ENCODE data around the gene TRMT61A. TPM values are rescaled to one million over a fixed set of nuclear protein-coding genes. Genes with fewer than 3 reads are reported as not detected.

Gene TRMT61A
- total and polyA plus RNA-seq, 8 donors = 5.5 to 39.7 (median 15.9) TPM

DNA sequence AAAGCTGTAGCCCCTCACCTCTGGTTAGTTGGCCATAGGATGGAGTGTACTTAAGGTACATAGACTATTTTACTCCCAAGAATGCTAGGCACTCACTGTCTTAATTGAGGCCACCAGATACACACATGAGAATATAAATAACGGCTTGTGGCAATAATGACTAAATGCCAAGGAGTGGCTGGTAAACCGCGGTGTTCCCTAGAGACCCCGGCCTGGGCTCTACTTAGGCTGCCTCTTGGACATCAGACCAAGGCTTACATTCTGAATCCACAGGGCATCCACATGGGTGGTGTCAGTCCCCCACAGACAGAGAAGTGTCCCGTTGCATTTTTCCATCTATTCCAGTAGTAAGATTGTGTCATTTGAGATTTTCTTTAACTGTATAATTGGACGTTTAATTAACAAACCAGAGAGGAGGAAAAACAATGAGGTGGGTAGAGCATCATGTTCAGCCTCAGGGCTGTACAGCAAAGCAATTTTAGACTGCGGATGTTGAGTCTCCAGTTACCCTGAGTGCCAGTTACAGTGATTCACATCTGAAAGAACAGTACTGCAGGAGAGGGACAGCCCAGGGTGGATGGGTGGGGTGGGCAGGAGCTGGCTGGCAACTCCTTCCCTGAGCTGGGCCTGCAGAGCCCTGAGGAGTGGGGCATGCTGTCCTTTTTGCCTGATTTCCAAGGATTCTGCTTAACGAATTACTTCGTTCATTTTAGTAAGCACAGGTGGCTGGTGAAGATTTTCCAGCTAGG, 26.9 kb upstream of the TRMT61A start:
- Histone ChIP-seq H3K27me3 (no peaks in the 10 kb centered on the region), H3K9me3 (no peaks in the 10 kb centered on the region), H3K4me1 (peaks cover 0 to 12% (median 6%) of the 10 kb centered on the region in 4 donors), H3K27ac (no peak overlapping the region), H3K36me3 (peaks cover 34 to 93% (median 90%) of the 10 kb centered on the region in 4 donors), H3K4me3 (no peak overlapping the region)
- intact Hi-C loops (cut with DNase I; ENCODE audit: low total_unique reads) = no loop called here
- WGBS, 5 donors = 90 to 94% (median 92%) methylated on average over 9 of the region's 9 CpGs
- DNase-seq = no peak
- TF ChIP-seq, protein P1, sequence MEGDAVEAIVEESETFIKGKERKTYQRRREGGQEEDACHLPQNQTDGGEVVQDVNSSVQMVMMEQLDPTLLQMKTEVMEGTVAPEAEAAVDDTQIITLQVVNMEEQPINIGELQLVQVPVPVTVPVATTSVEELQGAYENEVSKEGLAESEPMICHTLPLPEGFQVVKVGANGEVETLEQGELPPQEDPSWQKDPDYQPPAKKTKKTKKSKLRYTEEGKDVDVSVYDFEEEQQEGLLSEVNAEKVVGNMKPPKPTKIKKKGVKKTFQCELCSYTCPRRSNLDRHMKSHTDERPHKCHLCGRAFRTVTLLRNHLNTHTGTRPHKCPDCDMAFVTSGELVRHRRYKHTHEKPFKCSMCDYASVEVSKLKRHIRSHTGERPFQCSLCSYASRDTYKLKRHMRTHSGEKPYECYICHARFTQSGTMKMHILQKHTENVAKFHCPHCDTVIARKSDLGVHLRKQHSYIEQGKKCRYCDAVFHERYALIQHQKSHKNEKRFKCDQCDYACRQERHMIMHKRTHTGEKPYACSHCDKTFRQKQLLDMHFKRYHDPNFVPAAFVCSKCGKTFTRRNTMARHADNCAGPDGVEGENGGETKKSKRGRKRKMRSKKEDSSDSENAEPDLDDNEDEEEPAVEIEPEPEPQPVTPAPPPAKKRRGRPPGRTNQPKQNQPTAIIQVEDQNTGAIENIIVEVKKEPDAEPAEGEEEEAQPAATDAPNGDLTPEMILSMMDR (IDR thresholded peaks at IDR 0.05) = no peak
- TF ChIP-seq EP300 (IDR thresholded peaks at IDR 0.05) (no peak), POLR2A (IDR thresholded peaks at IDR 0.05) (no peak), POLR2AphosphoS5 (IDR thresholded peaks at IDR 0.05) (no peak)

DNA sequence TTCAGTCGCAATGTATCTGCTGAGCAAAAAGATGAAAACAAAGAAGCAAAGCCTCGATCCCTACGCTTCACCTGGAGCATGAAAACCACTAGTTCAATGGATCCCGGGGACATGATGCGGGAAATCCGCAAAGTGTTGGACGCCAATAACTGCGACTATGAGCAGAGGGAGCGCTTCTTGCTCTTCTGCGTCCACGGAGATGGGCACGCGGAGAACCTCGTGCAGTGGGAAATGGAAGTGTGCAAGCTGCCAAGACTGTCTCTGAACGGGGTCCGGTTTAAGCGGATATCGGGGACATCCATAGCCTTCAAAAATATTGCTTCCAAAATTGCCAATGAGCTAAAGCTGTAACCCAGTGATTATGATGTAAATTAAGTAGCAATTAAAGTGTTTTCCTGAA, 26.1 kb upstream of the TRMT61A start:
- intact Hi-C loops (cut with DNase I; ENCODE audit: low total_unique reads) = no loop called here
- WGBS, 5 donors = 93 to 97% (median 95%) methylated on average over 18 of the region's 18 CpGs
- Histone ChIP-seq H3K27me3 (no peaks in the 10 kb centered on the region), H3K4me3 (no peak overlapping the region), H3K9me3 (no peaks in the 10 kb centered on the region), H3K36me3 (peaks cover 34 to 93% (median 91%) of the 10 kb centered on the region in 4 donors), H3K4me1 (peaks cover 0 to 12% (median 6%) of the 10 kb centered on the region in 4 donors), H3K27ac (no peak overlapping the region)
- DNase-seq = no peak
- TF ChIP-seq, protein P1 (IDR thresholded peaks at IDR 0.05) = no peak
- TF ChIP-seq POLR2AphosphoS5 (IDR thresholded peaks at IDR 0.05) = no peak
- TF ChIP-seq POLR2A (IDR thresholded peaks at IDR 0.05) = no peak
- no peak for TF ChIP-seq EP300 (IDR thresholded peaks at IDR 0.05)

- Histone ChIP-seq H3K4me3 (no peak overlapping the region), H3K27me3 (no peaks in the 10 kb centered on the region), H3K9me3 (no peaks in the 10 kb centered on the region), H3K27ac (no peak overlapping the region), H3K36me3 (peaks cover 34 to 93% (median 91%) of the 10 kb centered on the region in 4 donors), H3K4me1 (peaks cover 0 to 12% (median 6%) of the 10 kb centered on the region in 4 donors)
- intact Hi-C loops (cut with DNase I; ENCODE audit: low total_unique reads) = no loop called here
- TF ChIP-seq, protein P1 (IDR thresholded peaks at IDR 0.05) = no peak
- no peak for TF ChIP-seq POLR2AphosphoS5 (IDR thresholded peaks at IDR 0.05)
- no peak for TF ChIP-seq EP300 (IDR thresholded peaks at IDR 0.05)
- no peak for TF ChIP-seq POLR2A (IDR thresholded peaks at IDR 0.05)
- WGBS, 5 donors = 92 to 96% (median 93%) methylated on average over 12 of the region's 12 CpGs
- no peak for DNase-seq
Measured at GRCh38 chr14:103503296-103503695, 25.7 kb upstream of the TRMT61A start.

- H3K36me3 ChIP-seq = peaks cover 41 to 93% (median 90%) of the 10 kb centered on the region in 4 donors
- no peaks in the 10 kb centered on the region for H3K9me3 ChIP-seq
- H3K4me3 ChIP-seq = no peak overlapping the region
- TF ChIP-seq POLR2AphosphoS5 (IDR thresholded peaks at IDR 0.05) (no peak), EP300 (IDR thresholded peaks at IDR 0.05) (no peak), POLR2A (IDR thresholded peaks at IDR 0.05) (no peak)
- TF ChIP-seq, protein P1 (IDR thresholded peaks at IDR 0.05) = no peak
- no peak for DNase-seq
- intact Hi-C loops (cut with DNase I; ENCODE audit: low total_unique reads) = no loop called here
- H3K27ac ChIP-seq = no peak overlapping the region
- no peaks in the 10 kb centered on the region for H3K27me3 ChIP-seq
- WGBS, 5 donors = 71 to 85% (median 81%) methylated on average over 8 of the region's 8 CpGs
- H3K4me1 ChIP-seq = peaks cover 0 to 7% (median 3%) of the 10 kb centered on the region in 4 donors
Measured at GRCh38 chr14:103504991-103505565, 23.9 kb upstream of the TRMT61A start.

All from stomach (tissue), 9 donors.